Measurements from ENCODE around the gene TBX10. TPM values are rescaled to one million over a fixed set of nuclear protein-coding genes. Genes with fewer than 3 reads are reported as not detected.
"Not testable (repeated sequence)": the region's sequence is repeated elsewhere in the genome, so short reads cannot be mapped to it uniquely, and the experiment has no call there.

Gene TBX10
- total RNA-seq, 1 experiment from 2014 or later = not detected

DNA sequence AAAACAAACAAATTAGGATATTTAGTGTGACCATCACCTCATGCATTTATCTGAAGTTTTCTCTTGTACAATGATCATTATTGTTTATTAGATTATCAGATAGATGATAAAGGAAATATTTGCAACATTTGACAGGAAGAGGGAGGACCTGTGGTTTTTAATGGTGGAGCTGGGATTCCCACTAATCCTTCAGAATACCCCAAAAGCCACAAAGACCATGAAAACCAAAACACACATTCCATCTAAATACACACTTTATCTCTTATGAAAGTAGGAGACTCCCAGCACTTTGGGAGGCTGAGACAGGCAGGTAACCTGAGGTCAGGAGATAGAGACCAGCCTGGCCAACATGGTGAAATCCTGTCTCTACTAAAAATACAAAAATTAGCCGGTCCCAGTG, 40.4 kb downstream of the TBX10 start:
- no peak for DNase-seq
- peaks cover 5% of the 10 kb centered on the region; the same call in 1 of the 2 replicates for H3K9me3 ChIP-seq (replicated peaks)
- H3K27me3 ChIP-seq = no peaks in the 10 kb centered on the region
- H3K36me3 ChIP-seq = no peaks in the 10 kb centered on the region
- H3K4me3 ChIP-seq = no peak overlapping the region
- H3K27ac ChIP-seq = no peak overlapping the region
- H3K4me1 ChIP-seq = no peaks in the 10 kb centered on the region

DNA sequence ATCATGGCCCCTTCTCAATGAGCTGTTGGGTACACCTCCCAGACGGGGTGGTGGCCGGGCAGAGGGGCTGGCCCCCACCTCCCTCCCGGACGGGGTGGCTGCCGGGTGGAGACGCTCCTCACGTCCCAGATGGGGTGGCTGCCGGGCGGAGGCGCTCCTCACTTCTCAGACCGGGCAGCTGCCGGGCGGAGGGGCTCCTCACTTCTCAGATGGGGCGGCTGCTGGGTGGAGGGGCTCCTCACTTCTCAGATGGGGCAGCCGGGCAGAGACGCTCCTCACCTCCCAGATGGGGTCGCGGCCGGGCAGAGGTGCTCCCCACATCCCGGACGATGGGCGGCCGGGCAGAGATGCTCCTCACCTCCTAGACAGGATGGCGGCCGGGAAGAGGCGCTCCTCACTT, 41.6 kb downstream of the TBX10 start:
- not testable (repeated sequence) for H3K9me3 ChIP-seq (replicated peaks); H3K4me3 ChIP-seq; DNase-seq; H3K4me1 ChIP-seq; H3K36me3 ChIP-seq; H3K27ac ChIP-seq; H3K27me3 ChIP-seq

DNA sequence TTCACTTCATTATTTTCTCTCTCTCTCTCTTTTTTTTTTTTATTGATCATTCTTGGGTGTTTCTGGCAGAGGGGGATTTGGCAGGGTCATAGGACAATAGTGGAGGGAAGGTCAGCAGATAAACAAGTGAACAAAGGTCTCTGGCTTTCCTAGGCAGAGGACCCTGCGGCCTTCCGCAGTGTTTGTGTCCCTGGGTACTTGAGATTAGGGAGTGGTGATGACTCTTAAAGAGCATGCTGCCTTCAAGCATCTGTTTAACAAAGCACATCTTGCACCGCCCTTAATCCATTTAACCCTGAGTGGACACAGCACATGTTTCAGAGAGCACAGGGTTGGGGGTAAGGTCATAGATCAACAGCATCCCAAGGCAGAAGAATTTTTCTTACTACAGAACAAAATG, 42.1 kb downstream of the TBX10 start:
- not testable (repeated sequence) for H3K4me1 ChIP-seq; DNase-seq; H3K27ac ChIP-seq; H3K4me3 ChIP-seq; H3K9me3 ChIP-seq (replicated peaks); H3K36me3 ChIP-seq; H3K27me3 ChIP-seq

GRCh38 chr11:67596753-67597300, 42.7 kb downstream of the TBX10 start:
- no peaks in the 10 kb centered on the region for H3K4me1 ChIP-seq
- H3K27ac ChIP-seq = no peak overlapping the region

DNA sequence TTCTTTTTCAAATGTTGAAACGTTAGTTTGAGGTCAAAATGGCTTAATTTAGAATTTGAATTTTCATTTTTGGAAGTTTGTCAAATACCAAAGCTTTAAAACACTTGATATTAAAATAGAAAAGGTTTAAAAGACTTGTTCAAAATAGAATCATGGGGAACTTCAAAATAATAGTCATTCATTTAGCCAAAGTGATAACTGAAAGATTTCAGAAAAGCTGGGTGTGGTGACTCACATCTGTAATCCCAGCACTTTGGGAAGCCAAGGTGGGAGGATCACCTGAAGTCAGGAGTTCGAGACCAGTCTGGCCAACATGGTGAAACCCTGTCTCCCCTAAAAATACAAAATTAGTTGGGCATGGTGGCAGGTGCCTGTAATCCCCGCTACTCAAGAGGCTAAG, 45.1 kb downstream of the TBX10 start:
- Histone ChIP-seq H3K4me3 (no peak overlapping the region), H3K9me3 (replicated peaks) (peaks cover 5% of the 10 kb centered on the region; the same call in 1 of the 2 replicates), H3K4me1 (no peaks in the 10 kb centered on the region), H3K27ac (no peak overlapping the region), H3K36me3 (no peaks in the 10 kb centered on the region), H3K27me3 (no peaks in the 10 kb centered on the region)
- no peak for DNase-seq

More at GRCh38 chr11:67596753-67597300, 42.7 kb downstream of the TBX10 start:
- no peaks in the 10 kb centered on the region for H3K36me3 ChIP-seq
- H3K4me3 ChIP-seq = no peak overlapping the region
- no peak for DNase-seq
- peaks cover 5% of the 10 kb centered on the region; the same call in 1 of the 2 replicates for H3K9me3 ChIP-seq (replicated peaks)
- no peaks in the 10 kb centered on the region for H3K27me3 ChIP-seq

- DNase-seq = no peak
- no peaks in the 10 kb centered on the region for H3K36me3 ChIP-seq
- peaks cover 5% of the 10 kb centered on the region; the same call in 1 of the 2 replicates for H3K9me3 ChIP-seq (replicated peaks)
- no peak overlapping the region for H3K27ac ChIP-seq
- H3K4me1 ChIP-seq = no peaks in the 10 kb centered on the region
- H3K4me3 ChIP-seq = no peak overlapping the region
- H3K27me3 ChIP-seq = no peaks in the 10 kb centered on the region
Measured at GRCh38 chr11:67593565-67593905, 46.0 kb downstream of the TBX10 start.

DNA sequence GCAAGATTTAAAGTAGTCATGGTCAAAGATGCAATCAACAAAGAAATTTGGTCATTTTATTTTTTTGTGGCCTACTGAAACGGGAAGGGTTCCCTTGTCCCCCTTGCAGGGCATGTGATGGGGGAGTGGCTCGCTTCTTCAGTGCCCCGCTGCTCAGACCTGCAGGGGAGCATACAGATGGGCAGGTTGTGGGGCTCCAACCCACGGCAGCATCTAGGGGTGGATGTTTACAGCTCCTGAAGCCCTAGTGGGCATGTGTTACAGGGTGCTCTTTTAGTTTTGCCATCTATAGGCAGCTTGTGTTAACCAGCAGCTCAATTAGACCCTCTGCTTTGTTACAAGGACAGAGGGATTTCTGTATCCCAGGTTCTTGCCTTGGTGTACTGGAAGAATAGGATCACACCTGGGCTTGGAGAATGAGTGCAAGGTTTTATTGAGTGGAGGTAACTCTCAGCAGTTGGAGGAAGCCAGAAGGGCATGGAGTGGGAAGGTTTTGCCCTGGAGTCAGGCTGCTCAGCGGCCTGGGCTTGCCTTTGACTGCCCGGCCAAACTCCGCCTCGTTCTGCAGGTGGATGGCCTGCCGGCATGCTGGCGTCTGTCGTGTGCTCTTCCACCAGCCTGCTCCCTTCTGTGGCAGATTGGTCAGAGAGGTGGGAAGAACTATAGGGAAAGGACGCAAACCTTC, 46.5 kb downstream of the TBX10 start:
- H3K9me3 ChIP-seq (replicated peaks) = peaks cover 5% of the 10 kb centered on the region; the same call in 1 of the 2 replicates
- DNase-seq = no peak
- H3K27me3 ChIP-seq = no peaks in the 10 kb centered on the region
- H3K27ac ChIP-seq = no peak overlapping the region
- no peaks in the 10 kb centered on the region for H3K4me1 ChIP-seq
- no peak overlapping the region for H3K4me3 ChIP-seq
- H3K36me3 ChIP-seq = no peaks in the 10 kb centered on the region

GRCh38 chr11:67588899-67589415, 50.6 kb downstream of the TBX10 start:
- not testable (repeated sequence) for H3K4me1 ChIP-seq; H3K27me3 ChIP-seq; H3K9me3 ChIP-seq (replicated peaks); H3K27ac ChIP-seq; H3K36me3 ChIP-seq; H3K4me3 ChIP-seq; DNase-seq

- Histone ChIP-seq H3K36me3 (no peaks in the 10 kb centered on the region; the same call in 1 of the 2 replicates), H3K27me3 (no peaks in the 10 kb centered on the region), H3K9me3 (replicated peaks) (no peaks in the 10 kb centered on the region), H3K4me1 (no peaks in the 10 kb centered on the region; the same call in 1 of the 2 replicates), H3K27ac (no peak overlapping the region), H3K4me3 (no peak overlapping the region)
- no peak for DNase-seq
Measured at GRCh38 chr11:67588136-67588503, 51.4 kb downstream of the TBX10 start.

GRCh38 chr11:67586568-67587250, 52.9 kb downstream of the TBX10 start:
- H3K9me3 ChIP-seq (replicated peaks) = no peaks in the 10 kb centered on the region
- DNase-seq = no peak
- no peak overlapping the region for H3K4me3 ChIP-seq
- H3K36me3 ChIP-seq = no peaks in the 10 kb centered on the region; the same call in 1 of the 2 replicates
- no peak overlapping the region for H3K27ac ChIP-seq
- no peaks in the 10 kb centered on the region for H3K27me3 ChIP-seq
- no peaks in the 10 kb centered on the region; the same call in 1 of the 2 replicates for H3K4me1 ChIP-seq

GRCh38 chr11:67585911-67586310, 53.7 kb downstream of the TBX10 start:
- Histone ChIP-seq H3K27me3 (no peaks in the 10 kb centered on the region), H3K27ac (no peak overlapping the region), H3K4me1 (no peaks in the 10 kb centered on the region; the same call in 1 of the 2 replicates), H3K36me3 (no peaks in the 10 kb centered on the region; the same call in 1 of the 2 replicates), H3K4me3 (no peak overlapping the region), H3K9me3 (replicated peaks) (no peaks in the 10 kb centered on the region)
- DNase-seq = no peak

DNA sequence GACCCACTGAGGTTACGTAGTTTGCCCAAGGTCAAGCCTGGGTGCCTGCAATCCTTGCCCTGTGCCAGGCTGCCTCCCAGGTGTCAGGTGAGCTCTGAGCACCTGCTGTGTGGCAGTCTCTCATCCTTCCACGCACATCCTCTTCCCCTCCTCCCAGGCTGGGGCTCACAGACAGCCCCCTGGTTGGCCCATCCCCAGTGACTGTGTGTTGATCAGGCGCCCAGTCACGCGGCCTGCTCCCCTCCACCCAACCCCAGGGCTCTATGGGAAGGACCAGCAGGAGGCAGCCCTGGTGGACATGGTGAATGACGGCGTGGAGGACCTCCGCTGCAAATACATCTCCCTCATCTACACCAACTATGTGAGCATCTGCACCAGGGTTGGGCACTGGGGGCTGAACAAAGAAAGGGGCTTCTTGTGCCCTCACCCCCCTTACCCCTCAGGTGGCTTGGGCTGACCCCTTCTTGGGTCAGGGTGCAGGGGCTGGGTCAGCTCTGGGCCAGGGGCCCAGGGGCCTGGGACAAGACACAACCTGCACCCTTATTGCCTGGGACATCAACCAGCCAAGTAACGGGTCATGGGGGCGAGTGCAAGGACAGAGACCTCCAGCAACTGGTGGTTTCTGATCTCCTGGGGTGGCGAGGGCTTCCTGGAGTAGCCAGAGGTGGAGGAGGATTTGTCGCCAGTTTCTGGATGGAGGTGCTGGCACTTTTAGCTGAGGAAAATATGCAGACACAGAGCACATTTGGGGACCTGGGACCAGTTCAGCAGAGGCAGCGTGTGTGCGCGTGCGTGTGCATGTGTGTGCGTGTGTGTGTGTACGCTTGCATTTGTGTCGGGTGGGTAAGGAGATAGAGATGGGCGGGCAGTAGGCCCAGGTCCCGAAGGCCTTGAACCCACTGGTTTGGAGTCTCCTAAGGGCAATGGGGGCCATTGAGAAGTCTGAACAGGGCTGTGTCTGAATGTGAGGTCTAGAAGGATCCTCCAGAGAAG, 54.4 kb downstream of the TBX10 start:
- H3K9me3 ChIP-seq (replicated peaks) = no peaks in the 10 kb centered on the region
- no peak overlapping the region for H3K27ac ChIP-seq
- H3K27me3 ChIP-seq = no peaks in the 10 kb centered on the region
- H3K4me1 ChIP-seq = no peaks in the 10 kb centered on the region; the same call in 1 of the 2 replicates
- DNase-seq = no peak
- H3K36me3 ChIP-seq = no peaks in the 10 kb centered on the region; the same call in 1 of the 2 replicates
- H3K4me3 ChIP-seq = no peak overlapping the region

DNA sequence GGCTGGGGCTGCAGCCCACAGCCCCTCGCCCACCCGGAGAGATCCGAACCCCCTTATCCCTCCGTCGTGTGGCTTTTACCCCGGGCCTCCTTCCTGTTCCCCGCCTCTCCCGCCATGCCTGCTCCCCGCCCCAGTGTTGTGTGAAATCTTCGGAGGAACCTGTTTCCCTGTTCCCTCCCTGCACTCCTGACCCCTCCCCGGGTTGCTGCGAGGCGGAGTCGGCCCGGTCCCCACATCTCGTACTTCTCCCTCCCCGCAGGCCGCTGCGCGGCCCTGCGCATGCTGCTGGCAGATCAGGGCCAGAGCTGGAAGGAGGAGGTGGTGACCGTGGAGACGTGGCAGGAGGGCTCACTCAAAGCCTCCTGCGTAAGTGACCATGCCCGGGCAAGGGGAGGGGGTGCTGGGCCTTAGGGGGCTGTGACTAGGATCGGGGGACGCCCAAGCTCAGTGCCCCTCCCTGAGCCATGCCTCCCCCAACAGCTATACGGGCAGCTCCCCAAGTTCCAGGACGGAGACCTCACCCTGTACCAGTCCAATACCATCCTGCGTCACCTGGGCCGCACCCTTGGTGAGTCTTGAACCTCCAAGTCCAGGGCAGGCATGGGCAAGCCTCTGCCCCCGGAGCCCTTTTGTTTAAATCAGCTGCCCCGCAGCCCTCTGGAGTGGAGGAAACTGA, 55.2 kb downstream of the TBX10 start:
- Histone ChIP-seq H3K4me3 (peak overlapping the region; percentile 67), H3K9me3 (replicated peaks) (no peaks in the 10 kb centered on the region), H3K4me1 (peaks cover 4% of the 10 kb centered on the region; the same call in 1 of the 2 replicates), H3K27me3 (no peaks in the 10 kb centered on the region; the same call in 1 of the 2 replicates), H3K27ac (peak overlapping the region; percentile 59), H3K36me3 (no peaks in the 10 kb centered on the region; the same call in 1 of the 2 replicates)
- DNase-seq = no peak
